CD4-positive, alpha-beta T cell treated with Interleukin-17A for 4 hours (primary cell): ENCODE data around the gene ATXN7L2.

Source experiments
- DNase-seq: peaks from one replicate; pipeline ENCODE4 v3.0.0-alpha.2; 2020; ENCODE audit warnings: mixed read lengths

Gene ATXN7L2

DNA sequence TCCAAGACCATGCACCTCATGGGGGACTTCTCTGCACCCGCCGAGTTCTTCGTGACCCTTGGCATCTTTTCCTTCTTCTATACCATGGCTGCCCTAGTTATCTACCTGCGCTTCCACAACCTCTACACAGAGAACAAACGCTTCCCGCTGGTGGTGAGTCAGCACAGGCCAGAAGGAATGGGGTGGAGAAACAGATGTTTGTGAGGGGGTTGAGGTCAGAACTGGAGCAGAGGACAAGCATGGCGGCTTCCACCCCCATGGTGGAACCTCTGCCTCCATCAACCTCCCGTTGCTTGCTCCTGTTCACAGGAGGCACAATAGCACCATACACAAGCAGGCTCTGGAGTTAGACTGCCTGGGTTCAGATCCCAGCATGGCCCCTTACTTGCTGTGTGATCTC is 6.9 kb upstream of the ATXN7L2 start:
- DNase-seq, result no peak

- DNase-seq, result no peak
These were observed 5.9 kb upstream of the ATXN7L2 start for GRCh38 chr1:109477821-109478220.

GRCh38 chr1:109478806-109479205 is 4.9 kb upstream of the ATXN7L2 start:
- peak; percentile 47 for DNase-seq

DNA sequence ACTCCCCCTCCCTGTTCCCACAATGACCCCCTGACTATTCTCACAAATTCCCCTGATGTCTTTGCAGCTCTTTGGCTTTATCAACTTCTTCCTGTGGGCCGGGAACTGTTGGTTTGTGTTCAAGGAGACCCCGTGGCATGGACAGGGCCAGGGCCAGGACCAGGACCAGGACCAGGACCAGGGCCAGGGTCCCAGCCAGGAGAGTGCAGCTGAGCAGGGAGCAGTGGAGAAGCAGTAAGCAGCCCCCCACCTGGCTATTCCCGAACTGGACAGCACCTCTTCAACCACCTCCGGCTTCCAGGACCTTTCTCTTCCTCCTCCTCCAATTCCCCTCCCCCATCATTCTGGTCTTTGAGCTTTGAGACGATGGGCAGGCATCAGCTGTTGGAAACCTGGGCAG is 4.4 kb upstream of the ATXN7L2 start:
- no peak for DNase-seq

- no peak for DNase-seq
These were observed 3.8 kb upstream of the ATXN7L2 start for GRCh38 chr1:109479901-109480300.

DNA sequence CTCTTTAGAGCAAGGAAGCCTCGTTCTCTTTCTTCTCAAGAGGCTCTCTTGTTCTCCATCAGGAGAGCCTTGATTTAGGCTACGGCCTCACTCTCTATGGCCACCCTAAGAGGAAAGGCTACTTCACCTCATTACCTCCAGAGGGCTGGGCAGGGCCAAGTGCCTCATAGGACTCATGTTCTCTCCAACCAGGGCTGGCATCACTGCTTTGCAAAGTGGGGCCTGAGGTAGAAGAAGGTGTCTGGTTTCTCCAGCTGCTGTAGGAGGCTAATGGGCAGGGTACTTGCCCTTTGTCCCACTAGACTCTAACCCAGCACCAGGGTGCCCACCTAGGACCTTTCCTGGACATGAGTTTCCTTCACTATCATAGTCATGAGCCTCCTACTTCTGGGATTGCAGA is 2.1 kb upstream of the ATXN7L2 start:
- DNase-seq, result no peak

GRCh38 chr1:109482242-109482641 is 1.5 kb upstream of the ATXN7L2 start:
- DNase-seq, result no peak

GRCh38 chr1:109482791-109483671 is 674 bp upstream of the ATXN7L2 start:
- peak; percentile 58 for DNase-seq

- no peak for DNase-seq
These were observed 842 bp downstream of the ATXN7L2 start for GRCh38 chr1:109484519-109484975.

DNA sequence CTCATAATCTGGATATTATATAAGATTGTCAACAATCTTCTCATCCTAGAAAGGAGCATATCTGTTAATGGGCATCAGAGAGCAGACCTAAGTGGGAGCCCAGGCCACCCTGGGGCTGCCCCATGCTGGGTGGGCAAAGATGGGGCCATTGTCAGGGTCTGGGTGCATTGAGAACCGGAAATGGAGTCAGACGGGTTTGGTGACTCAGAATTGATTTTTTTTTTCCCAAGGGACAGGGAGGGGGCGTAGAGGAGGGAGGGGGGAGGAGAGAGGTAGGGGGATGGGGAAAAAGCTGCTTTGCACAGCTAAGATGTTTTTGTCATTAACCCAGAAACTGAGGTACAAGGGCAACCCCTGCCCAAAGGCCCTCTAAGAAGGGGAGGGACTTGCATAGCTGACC is 1.3 kb downstream of the ATXN7L2 start:
- DNase-seq, result no peak

DNA sequence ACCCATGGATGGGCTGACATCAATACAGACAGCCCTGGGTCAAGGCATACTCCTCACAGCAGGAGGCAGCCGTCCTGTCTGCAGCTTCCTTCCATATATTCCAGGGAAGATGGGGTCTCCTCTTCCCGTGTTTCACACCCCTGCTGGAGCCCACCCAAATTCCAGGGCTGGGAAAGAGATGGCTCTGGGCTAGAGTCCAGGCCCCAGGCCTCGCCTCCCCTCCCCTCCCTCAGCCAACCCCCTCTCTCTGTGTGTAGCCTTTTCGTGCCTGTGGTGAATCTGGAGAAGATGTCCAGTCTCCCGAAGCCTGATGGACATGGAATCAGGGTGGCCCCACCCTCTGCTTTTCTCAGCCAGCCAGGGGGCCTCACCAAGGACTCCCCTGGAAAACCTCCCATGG is 3.6 kb downstream of the ATXN7L2 start:
- DNase-seq, result no peak

GRCh38 chr1:109488201-109488600 is 4.5 kb downstream of the ATXN7L2 start:
- DNase-seq, result no peak

GRCh38 chr1:109488696-109489095 is 5.0 kb downstream of the ATXN7L2 start:
- no peak for DNase-seq

DNA sequence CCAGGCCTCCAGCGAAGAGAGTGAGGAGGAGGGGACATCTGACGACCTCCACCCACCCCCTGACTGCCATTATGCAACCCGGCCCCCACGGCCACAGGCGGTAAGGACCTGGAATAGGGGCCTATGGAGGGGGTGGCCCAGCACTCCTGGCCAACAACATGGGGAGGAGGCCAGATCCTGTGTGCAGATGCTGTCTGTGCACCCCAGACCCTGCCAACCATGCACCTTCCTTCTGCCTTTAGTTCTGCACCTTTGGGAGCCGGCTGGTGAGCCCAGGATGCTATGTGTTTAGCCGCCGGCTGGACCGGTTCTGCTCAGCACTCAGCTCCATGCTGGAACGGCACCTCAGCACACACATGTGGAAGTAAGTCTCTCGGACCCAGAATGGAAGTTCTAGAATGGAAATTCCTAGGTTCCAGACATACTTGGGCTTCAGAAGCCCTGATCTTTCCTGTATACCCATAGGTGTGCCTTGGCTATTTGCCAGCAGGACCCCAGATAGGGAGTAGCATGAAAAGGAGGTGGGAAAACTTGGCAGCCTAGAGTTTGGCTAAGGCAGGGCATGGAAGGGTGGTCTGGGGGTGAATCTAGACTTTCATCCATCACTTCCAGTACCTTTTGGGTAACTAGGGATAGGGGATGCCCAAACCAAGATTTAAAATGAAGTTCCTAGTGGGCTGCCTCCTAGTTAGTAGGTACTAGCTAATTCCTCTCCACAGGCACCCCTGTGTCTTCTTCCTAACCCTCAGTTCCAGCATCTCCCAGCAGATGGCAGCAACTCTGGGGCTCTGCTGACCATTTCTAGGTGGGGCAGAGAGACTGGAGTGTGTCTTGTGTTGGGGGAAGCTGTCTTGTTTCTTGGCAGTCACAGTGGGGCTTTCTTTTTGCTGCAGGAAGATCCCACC is 6.6 kb downstream of the ATXN7L2 start:
- DNase-seq, result peak; percentile 80

DNA sequence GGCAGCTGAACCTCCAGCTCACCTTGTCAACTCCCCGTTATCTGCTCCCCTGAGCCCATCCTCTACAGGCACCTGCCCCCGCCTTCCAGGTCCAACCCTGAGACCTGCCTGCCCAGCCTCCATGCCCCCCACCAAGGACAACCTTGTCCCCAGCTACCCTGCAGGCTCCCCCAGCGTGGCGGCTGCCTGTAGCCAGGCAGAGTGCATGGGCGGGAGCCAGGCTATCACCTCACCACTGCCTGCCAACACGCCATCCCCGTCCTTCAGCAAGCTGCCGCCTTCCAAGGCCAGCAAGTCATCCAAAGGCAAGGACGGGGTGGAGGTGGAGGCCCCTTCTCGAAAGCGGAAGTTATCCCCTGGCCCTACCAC is 7.2 kb downstream of the ATXN7L2 start:
- DNase-seq, result no peak

GRCh38 chr1:109491372-109491771 is 7.7 kb downstream of the ATXN7L2 start:
- DNase-seq, result no peak

DNA sequence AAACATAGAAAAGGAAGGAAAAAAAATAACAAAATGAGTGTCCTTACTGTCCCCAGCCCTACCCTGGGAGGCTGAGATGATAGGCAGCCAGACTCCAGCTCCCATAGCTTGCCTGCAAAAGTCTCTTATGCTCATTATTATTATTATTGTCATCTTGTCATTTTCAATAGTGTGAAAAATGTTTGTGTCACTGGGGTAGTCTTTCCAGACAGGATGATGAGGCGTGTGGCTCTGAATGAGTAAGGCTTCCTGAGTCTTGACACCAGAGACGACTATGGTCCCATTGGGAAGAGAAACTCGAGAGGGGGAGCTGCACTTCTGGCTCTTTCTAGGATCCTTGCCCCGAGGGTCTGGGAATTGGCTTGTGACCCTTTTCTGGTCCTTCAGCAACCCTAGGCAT is 9.1 kb downstream of the ATXN7L2 start:
- no peak for DNase-seq

GRCh38 chr1:109493227-109493626 is 9.5 kb downstream of the ATXN7L2 start:
- DNase-seq, result no peak

DNA sequence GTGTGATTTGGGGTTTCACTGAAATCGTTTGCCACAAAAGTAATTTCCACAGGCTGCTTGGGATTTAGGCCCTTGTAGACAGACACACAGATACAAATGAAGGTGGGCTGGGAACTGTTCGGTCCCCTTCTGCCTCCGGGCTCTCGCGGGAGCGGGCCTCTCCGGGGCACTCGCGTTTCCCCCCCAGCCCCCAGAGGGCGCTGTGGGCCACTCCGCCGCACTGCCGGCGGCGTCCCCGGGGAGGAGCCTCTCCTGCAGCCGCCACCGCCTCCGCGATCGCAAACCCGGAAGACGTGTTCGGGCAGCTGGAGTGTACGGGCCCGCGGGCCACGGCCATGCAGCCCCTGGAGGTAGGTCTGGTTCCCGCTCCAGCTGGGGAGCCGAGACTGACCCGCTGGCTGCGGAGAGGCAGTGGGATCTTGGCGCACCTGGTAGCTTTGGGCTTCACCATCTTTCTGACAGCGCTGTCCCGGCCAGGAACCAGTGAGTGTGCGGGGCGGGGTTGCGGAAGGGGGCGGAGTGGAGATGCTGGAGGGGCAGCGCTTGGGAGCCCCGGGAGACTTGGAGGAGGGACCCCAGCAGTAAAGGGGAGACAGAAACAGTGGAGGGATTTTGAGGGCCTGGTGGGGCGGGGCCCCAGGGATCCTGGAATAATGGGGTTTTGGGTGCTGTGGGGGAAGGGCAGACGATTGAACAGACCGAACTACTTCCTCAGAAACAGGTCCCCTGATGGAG is 10.3 kb downstream of the ATXN7L2 start, which contains the start of gene CYB561D1:
Gene CYB561D1, plus strand, starts transcription at position 290 of the 735 bp plus-strand sequence. Its CDS starts 46 bp downstream, at position 336.
- peak; percentile 92 for DNase-seq

DNA sequence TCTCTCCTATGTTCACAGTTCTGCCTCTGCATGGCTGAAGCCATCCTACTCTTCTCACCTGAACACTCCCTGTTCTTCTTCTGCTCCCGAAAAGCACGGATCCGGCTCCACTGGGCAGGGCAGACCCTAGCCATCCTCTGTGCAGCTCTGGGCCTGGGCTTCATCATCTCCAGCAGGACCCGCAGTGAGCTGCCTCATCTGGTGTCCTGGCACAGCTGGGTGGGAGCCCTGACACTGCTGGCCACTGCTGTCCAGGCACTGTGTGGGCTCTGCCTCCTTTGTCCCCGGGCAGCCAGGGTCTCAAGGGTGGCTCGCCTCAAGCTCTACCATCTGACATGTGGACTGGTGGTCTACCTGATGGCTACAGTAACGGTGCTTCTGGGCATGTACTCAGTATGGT is 12.0 kb downstream of the ATXN7L2 start:
- no peak for DNase-seq

GRCh38 chr1:109497449-109498160 is 13.9 kb downstream of the ATXN7L2 start:
- no peak for DNase-seq

DNA sequence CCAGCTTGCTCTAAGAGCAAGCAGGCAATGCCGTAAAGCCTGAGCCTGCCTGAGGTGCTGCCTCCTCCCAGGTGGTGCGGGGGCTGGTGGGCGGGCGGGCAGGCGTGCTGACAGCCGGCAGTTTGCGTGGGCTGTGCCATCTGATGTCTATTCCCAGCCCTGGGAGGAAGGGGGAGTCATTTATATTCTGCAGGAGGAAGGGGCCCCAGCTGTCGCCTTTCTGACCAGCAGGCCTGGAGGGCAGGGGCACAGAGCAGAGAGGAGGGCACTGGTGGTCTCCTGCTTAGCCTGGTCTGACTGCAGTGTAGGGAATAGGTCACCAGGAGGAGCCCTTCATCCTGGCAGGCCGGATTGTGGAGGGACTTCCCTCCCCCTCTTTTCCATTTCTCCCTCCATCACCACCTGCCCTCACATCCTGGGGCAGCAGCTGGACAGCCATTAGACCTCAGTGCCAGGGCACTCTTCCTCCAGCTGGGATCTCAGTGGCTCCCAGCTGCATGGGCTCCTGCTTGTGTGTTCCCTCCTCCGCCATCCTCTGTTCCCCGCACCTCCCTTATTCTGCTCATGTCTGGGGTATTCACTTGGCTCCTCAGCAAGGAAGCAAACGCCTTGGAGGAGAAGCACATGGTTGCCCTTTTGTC is 14.6 kb downstream of the ATXN7L2 start:
- peak; percentile 55 for DNase-seq
